Epithelial cell of esophagus (primary cell): Measurements from ENCODE around the gene PLIN1.

Source experiments
- DNase-seq: peaks from one replicate; pipeline ENCODE4 v3.0.0; 2010; ENCODE audit warnings: low read depth
- H3K4me3 ChIP-seq: 2 replicates; pipeline ENCODE4 v1.5.1; 2011; ENCODE audit warnings: mild to moderate bottlenecking, low read length, control low read depth
- CTCF ChIP-seq: IDR thresholded peaks from 2 replicates; pipeline ENCODE4 v1.5.1; 2011; ENCODE audit warnings: low read depth, mild to moderate bottlenecking, low read length, control low read depth, inconsistent platforms; ENCODE audit not compliant: insufficient read depth; ENCODE audit errors: missing control alignments

PLIN1 gene

GRCh38 chr15:89685995-89686394 is 6.8 kb upstream of the PLIN1 start:
- no peak for TF ChIP-seq CTCF
- no peak overlapping the region for H3K4me3 ChIP-seq
- DNase-seq = no peak

GRCh38 chr15:89681146-89681545 is 2.0 kb upstream of the PLIN1 start:
- TF ChIP-seq CTCF = no peak
- no peak for DNase-seq
- no peak overlapping the region for H3K4me3 ChIP-seq

- no peak for DNase-seq
These were observed 1.2 kb upstream of the PLIN1 start for GRCh38 chr15:89680282-89680873.

GRCh38 chr15:89677381-89677780 is 1.8 kb downstream of the PLIN1 start:
- H3K4me3 ChIP-seq = no peak overlapping the region
- no peak for DNase-seq
- no peak for TF ChIP-seq CTCF

More at GRCh38 chr15:89680282-89680873, 1.2 kb upstream of the PLIN1 start:
- no peak overlapping the region for H3K4me3 ChIP-seq
- no peak for TF ChIP-seq CTCF

GRCh38 chr15:89675606-89676005 is 3.6 kb downstream of the PLIN1 start:
- no peak overlapping the region for H3K4me3 ChIP-seq
- no peak for TF ChIP-seq CTCF
- no peak for DNase-seq

GRCh38 chr15:89674526-89674925 is 4.6 kb downstream of the PLIN1 start:
- TF ChIP-seq CTCF = no peak
- no peak for DNase-seq
- H3K4me3 ChIP-seq = no peak overlapping the region

- peak; percentile 19 for TF ChIP-seq CTCF
- no peak for DNase-seq
- H3K4me3 ChIP-seq = no peak overlapping the region
These were observed 6.0 kb downstream of the PLIN1 start for GRCh38 chr15:89673165-89673512.
